ENCODE measurements around the gene LHPP. TPM values are rescaled to one million over a fixed set of nuclear protein-coding genes. Genes with fewer than 3 reads are reported as not detected.

LHPP gene
- total and polyA plus RNA-seq, 2 experiments from 2014 or later: 27.4 to 40.2 TPM

DNA sequence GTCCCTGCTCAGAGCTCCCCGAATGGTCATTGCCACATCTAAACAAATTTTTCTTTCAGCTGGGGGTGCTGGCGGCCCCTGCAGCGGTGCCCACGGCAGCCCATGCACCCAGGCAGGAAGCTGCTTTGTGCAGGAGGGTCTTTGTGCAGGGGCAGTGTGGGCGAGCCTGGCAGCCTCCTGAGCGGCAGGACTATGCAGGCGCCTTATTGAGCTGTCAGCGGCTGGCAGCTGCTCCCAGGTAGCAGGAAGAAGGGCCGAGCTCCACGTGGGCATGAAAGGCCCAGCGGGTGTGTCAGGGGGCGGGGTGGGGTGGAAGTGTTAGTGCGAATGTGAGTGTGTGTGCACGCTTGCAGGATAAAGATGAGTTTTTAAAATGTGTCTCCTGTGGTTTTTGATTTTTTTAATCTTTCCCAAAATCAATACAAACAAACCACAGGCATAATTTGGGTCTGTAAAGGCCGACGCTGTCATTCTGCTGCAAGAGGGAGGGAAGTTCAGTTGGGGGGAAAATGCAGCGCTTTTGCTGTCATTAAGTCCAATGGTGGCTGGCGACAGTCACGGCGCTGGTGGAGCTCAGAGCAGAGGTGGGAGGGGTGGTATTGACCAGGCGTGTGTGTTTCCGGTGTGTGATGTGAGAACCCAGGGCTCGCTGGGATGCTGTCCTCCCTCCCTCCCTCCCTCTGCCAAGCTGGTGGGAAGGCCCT lies 83.9 kb downstream of the LHPP start (continued):
- TF ChIP-seq, protein P1, sequence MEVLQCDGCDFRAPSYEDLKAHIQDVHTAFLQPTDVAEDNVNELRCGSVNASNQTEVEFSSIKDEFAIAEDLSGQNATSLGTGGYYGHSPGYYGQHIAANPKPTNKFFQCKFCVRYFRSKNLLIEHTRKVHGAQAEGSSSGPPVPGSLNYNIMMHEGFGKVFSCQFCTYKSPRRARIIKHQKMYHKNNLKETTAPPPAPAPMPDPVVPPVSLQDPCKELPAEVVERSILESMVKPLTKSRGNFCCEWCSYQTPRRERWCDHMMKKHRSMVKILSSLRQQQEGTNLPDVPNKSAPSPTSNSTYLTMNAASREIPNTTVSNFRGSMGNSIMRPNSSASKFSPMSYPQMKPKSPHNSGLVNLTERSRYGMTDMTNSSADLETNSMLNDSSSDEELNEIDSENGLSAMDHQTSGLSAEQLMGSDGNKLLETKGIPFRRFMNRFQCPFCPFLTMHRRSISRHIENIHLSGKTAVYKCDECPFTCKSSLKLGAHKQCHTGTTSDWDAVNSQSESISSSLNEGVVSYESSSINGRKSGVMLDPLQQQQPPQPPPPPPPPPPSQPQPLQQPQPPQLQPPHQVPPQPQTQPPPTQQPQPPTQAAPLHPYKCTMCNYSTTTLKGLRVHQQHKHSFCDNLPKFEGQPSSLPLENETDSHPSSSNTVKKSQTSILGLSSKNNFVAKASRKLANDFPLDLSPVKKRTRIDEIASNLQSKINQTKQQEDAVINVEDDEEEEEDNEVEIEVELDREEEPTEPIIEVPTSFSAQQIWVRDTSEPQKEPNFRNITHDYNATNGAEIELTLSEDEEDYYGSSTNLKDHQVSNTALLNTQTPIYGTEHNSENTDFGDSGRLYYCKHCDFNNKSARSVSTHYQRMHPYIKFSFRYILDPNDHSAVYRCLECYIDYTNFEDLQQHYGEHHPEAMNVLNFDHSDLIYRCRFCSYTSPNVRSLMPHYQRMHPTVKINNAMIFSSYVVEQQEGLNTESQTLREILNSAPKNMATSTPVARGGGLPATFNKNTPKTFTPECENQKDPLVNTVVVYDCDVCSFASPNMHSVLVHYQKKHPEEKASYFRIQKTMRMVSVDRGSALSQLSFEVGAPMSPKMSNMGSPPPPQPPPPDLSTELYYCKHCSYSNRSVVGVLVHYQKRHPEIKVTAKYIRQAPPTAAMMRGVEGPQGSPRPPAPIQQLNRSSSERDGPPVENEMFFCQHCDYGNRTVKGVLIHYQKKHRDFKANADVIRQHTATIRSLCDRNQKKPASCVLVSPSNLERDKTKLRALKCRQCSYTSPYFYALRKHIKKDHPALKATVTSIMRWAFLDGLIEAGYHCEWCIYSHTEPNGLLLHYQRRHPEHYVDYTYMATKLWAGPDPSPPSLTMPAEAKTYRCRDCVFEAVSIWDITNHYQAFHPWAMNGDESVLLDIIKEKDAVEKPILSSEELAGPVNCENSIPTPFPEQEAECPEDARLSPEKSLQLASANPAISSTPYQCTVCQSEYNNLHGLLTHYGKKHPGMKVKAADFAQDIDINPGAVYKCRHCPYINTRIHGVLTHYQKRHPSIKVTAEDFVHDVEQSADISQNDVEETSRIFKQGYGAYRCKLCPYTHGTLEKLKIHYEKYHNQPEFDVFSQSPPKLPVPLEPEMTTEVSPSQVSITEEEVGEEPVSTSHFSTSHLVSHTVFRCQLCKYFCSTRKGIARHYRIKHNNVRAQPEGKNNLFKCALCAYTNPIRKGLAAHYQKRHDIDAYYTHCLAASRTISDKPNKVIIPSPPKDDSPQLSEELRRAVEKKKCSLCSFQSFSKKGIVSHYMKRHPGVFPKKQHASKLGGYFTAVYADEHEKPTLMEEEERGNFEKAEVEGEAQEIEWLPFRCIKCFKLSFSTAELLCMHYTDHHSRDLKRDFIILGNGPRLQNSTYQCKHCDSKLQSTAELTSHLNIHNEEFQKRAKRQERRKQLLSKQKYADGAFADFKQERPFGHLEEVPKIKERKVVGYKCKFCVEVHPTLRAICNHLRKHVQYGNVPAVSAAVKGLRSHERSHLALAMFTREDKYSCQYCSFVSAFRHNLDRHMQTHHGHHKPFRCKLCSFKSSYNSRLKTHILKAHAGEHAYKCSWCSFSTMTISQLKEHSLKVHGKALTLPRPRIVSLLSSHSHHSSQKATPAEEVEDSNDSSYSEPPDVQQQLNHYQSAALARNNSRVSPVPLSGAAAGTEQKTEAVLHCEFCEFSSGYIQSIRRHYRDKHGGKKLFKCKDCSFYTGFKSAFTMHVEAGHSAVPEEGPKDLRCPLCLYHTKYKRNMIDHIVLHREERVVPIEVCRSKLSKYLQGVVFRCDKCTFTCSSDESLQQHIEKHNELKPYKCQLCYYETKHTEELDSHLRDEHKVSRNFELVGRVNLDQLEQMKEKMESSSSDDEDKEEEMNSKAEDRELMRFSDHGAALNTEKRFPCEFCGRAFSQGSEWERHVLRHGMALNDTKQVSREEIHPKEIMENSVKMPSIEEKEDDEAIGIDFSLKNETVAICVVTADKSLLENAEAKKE (CRISPR knock-in tag; IDR thresholded peaks at IDR 0.05): no peak
- no peak for TF ChIP-seq ZNF114 (CRISPR knock-in tag; IDR thresholded peaks at IDR 0.05)
- no peak for TF ChIP-seq POLR2AphosphoS5 (IDR thresholded peaks at IDR 0.05; ENCODE audit: low read depth)
- TF ChIP-seq EZH2 (IDR thresholded peaks at IDR 0.05; ENCODE audit: low read depth, unreplicated experiment): no peak
- TF ChIP-seq ETS1 (IDR thresholded peaks at IDR 0.05): no peak

DNA sequence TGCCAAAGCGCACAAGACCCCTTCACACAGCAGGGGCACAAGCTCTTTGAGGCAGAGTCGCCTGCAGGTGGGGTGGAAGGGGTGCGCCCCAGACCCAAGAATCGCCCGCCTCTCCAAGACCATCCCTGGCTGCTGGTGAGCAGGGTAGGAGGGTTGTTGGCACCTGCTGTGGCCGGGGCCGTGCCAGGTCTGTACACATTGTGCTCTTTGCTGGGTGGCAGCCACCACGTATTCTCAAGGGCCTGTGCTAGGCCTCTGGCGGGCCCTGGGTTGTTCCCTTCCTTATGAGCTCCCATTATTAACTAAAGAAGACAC lies 84.4 kb downstream of the LHPP start:
- no peak overlapping the region for H3K27ac Mint-ChIP-seq
- peaks cover 11% of the 10 kb centered on the region for H3K27me3 Mint-ChIP-seq (ENCODE audit: insufficient read depth, low read depth, poor library complexity)
- no peaks in the 10 kb centered on the region for H3K9me2 ChIP-seq (ENCODE audit: insufficient read depth)
- no peaks in the 10 kb centered on the region for H3K4me1 Mint-ChIP-seq
- H3F3A ChIP-seq (replicated peaks; ENCODE audit: low read depth): no peaks in the 10 kb centered on the region
- H3K27me3 ChIP-seq (ENCODE audit: insufficient read depth): no peaks in the 10 kb centered on the region
- no peak overlapping the region for H3K4me3 Mint-ChIP-seq
- no peaks in the 10 kb centered on the region; the same call in 2 of the 3 replicates for H3K36me3 Mint-ChIP-seq (ENCODE audit: low read depth)
- DNase-seq (ENCODE audit: low spot score) (no peak), ATAC-seq (no peak)
- H3K36me3 ChIP-seq (ENCODE audit: insufficient read depth): no peaks in the 10 kb centered on the region
- H4K20me1 ChIP-seq (replicated peaks; ENCODE audit: insufficient read depth): no peaks in the 10 kb centered on the region
- H3K27ac ChIP-seq (ENCODE audit: low read depth): no peak overlapping the region
- H3K79me2 ChIP-seq (replicated peaks; ENCODE audit: insufficient read depth): no peaks in the 10 kb centered on the region
- H3K4me1 ChIP-seq (ENCODE audit: insufficient read depth): no peaks in the 10 kb centered on the region
- no peak overlapping the region for H3K4me3 ChIP-seq
- no peak overlapping the region for H3K4me2 ChIP-seq
- H2AFZ ChIP-seq: no peak overlapping the region
- H3K9me3 Mint-ChIP-seq: no peaks in the 10 kb centered on the region
- no peak for TF ChIP-seq JUNB (IDR thresholded peaks at IDR 0.05; ENCODE audit: unreplicated experiment)
- no peak for TF ChIP-seq ETS1 (IDR thresholded peaks at IDR 0.05)
- TF ChIP-seq POLR2AphosphoS5 (IDR thresholded peaks at IDR 0.05; ENCODE audit: low read depth): no peak
- no peak for TF ChIP-seq ZNF331 (CRISPR knock-in tag; IDR thresholded peaks at IDR 0.05; ENCODE audit: low read depth)
- no peak for TF ChIP-seq EZH2 (IDR thresholded peaks at IDR 0.05; ENCODE audit: low read depth, unreplicated experiment)
- TF ChIP-seq NANOG (IDR thresholded peaks at IDR 0.05; ENCODE audit: borderline replicate concordance): no peak
- TF ChIP-seq, protein P2, sequence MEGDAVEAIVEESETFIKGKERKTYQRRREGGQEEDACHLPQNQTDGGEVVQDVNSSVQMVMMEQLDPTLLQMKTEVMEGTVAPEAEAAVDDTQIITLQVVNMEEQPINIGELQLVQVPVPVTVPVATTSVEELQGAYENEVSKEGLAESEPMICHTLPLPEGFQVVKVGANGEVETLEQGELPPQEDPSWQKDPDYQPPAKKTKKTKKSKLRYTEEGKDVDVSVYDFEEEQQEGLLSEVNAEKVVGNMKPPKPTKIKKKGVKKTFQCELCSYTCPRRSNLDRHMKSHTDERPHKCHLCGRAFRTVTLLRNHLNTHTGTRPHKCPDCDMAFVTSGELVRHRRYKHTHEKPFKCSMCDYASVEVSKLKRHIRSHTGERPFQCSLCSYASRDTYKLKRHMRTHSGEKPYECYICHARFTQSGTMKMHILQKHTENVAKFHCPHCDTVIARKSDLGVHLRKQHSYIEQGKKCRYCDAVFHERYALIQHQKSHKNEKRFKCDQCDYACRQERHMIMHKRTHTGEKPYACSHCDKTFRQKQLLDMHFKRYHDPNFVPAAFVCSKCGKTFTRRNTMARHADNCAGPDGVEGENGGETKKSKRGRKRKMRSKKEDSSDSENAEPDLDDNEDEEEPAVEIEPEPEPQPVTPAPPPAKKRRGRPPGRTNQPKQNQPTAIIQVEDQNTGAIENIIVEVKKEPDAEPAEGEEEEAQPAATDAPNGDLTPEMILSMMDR (conservative IDR thresholded peaks at IDR 0.05; ENCODE audit: low read depth in 2 of 2): no peak

All from GM23338 (cell line).